Fibroblast of gingiva (primary cell): ENCODE results near the gene NCS1.
A peak's percentile ranks its signal among the peaks of the same experiment; 100 is the strongest.
"Not testable (repeated sequence)": the region's sequence is repeated elsewhere in the genome, so short reads cannot be mapped to it uniquely, and the experiment has no call there.

Experiments used
- DNase-seq: peaks from one replicate; pipeline ENCODE4 v3.0.0-alpha.2; 2011; ENCODE audit warnings: low read depth

NCS1 gene

DNA sequence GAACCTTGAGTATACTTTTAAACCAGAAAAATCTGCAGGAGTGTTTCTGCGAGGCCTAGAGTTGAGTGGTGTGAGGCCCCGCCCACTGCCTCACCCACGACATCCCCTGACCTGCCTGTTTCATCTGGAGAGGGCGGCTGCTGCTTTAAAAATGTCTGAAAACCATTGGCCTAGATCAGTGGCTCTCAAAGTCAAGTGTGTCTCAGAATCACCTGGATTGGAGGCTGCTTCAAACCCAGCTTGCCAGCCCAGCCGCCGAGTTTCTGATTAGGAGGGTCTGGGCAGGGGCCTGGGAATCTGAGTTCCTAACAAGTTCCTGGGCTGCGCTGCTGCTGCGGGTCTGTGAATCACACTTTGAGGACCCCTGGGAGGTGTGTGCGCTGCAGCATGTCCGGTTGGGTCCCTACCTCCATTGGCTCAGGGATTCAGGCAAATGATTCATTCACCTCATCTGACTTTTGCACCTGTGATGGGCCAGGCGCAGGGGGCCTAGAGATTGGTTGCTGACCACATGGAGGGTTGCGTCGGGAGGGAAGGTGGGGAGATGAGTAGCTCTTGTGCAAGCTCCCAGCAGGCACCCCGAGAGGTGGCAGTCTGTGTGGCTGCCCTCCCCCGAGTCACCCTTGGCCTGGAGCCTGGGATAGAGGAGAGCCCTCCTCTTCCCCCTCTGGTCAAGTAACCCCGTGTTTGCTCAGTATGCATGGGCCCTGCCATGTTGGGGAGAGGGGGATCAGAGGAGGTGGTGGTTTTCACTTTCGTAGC is 65.7 kb downstream of the NCS1 start:
- no peak for DNase-seq

DNA sequence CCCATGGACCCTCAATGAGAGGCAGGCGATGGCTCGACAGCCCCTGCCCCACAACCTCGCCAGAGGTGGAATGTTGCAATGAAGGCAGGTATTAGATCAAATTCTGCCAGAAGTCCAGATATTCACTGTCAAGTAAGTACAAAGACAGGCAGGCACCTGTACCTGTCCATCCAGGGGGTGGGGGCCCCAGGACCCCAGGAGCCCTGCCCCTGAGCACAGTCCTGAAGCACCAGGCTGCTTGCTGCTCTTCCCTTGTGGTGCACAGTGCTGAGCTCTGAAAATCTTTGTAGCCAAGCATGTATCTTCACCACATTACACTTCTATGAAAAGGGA is 67.1 kb downstream of the NCS1 start:
- DNase-seq = no peak

GRCh38 chr9:130239741-130240241 is 67.6 kb downstream of the NCS1 start:
- DNase-seq = no peak

GRCh38 chr9:130240410-130241197 is 68.4 kb downstream of the NCS1 start:
- DNase-seq = peak; percentile 50

DNA sequence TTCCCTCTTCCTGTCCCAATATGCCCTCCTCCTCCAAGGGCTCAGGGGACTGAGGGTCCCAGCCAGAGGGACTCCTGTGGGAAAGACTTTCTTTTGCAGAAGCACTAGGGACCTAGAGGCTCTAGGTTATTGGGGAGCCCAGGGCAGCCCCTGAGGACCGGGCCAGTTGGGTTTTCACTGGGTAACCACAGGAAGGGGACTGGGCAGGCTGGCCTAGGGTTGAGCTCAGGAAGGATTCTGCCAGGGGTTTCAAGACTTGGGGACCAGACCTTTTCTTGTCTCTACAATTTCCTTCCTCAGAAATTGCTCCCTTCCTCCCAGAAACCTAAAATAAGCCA is 69.0 kb downstream of the NCS1 start:
- no peak for DNase-seq

GRCh38 chr9:130242270-130243014 is 70.2 kb downstream of the NCS1 start:
- no peak for DNase-seq

DNA sequence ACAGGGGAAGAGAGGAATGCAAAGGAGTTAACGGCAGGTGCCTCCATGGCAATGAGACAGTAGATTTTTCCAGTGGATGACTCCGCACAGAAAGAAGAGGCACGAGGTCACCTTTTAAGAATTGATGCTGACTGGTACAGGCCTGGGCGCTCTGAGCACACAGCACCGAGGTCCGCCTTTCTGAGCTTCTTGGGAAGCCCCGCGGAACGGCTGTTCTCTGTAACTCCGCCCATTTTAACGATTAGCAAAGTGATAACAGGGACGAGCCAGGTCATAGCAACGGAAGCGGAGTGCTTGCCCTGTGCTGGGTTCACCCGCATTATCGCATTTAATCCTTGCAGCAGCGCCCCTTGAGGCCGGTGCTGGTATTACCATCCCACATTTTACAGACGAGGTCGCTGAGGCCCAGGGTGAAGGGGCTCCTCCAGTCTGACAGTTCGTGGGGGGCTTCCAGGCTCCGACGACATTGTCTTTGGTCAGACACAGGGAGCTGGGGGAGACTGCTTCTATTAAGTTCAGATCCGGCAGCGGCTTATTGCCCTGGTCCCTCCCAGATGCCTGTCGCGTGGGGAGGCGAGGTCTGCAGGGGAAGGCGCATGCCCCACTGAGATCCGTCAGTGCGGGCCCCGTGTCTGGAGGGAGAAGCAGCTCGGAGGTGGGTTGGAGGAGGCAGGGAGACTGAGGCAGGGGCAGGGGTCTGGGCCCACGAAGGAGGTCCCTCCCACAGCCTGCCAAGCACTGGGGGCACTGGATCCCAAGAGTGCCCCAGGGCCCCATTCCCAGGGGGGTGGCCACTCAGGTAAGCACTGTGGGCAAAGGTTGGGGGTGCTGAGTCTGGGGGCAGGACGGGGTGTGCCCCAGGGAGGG is 71.0 kb downstream of the NCS1 start:
- DNase-seq = no peak

- DNase-seq = no peak
Observed at GRCh38 chr9:130243882-130244170, 71.6 kb downstream of the NCS1 start.

GRCh38 chr9:130244548-130245165 is 72.5 kb downstream of the NCS1 start:
- DNase-seq = no peak

DNA sequence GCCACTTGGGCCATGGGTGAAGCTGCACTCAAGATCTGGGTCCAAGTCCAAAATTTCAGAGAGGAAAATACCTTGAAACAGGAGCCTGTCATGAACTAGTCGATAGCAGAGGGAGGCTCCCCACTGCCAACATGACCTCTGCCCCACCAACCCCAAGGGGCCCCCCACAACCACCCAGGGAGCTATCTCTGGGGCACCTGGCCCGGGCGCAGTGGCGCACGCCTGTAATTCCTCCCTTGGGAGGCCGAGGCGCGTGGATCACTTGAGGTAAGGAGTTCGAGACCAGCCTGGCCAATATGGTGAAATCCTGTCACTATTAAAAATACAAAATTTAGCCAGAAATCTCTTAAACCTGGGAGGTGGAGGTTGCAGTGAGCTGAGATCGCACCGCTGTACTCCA is 73.3 kb downstream of the NCS1 start:
- DNase-seq = no peak

- no peak for DNase-seq
Observed at GRCh38 chr9:130246126-130246525, 73.9 kb downstream of the NCS1 start.

GRCh38 chr9:130254747-130255630 is 82.8 kb downstream of the NCS1 start:
- DNase-seq = no peak

DNA sequence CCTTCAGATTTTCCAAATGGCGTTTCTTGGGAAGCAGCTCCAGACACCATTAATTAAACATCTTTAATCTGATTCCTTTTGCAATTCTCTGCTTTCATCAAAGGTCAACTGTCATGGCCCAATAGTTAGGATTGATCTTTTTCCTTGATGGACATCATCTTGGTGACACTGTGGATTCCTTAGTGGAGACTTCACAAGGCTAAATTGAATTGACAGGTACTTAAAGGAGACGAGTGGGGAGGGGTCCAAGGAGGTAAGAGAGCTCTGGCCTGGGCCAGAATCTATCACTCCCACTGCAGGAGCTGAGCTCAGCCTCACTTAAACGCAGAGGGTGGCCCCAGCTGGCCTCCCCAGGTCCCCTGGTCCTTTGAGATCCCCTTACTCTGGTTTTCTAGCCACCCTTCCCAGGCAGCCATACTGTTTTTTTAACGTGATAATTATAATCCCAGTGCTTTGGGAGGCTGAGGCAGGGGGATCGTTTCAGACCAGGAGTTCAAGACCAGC is 83.5 kb downstream of the NCS1 start:
- DNase-seq = no peak

GRCh38 chr9:130256644-130257043 is 84.4 kb downstream of the NCS1 start:
- no peak for DNase-seq

DNA sequence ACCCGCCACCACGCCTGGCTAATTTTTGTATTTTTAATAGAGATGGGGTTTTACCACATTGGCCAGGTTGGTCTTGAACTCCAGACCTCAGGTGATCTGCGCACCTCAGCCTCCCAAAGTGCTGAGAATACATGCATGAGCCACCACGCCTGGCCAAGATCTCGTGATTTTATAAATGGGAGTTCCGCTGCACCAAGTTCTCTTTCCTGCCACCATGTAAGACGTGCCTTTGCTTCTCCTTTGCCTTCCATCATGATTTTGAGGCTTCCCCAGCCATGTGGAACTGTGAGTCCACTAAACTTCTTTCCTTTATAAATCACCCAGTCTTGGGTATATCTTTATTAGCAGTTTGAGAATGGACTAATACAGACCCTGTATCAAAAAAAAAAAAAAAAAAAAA is 85.9 kb downstream of the NCS1 start:
- not testable (repeated sequence) for DNase-seq

GRCh38 chr9:130259044-130259443 is 86.8 kb downstream of the NCS1 start:
- no peak for DNase-seq

GRCh38 chr9:130260816-130261765 is 88.9 kb downstream of the NCS1 start:
- no peak for DNase-seq

DNA sequence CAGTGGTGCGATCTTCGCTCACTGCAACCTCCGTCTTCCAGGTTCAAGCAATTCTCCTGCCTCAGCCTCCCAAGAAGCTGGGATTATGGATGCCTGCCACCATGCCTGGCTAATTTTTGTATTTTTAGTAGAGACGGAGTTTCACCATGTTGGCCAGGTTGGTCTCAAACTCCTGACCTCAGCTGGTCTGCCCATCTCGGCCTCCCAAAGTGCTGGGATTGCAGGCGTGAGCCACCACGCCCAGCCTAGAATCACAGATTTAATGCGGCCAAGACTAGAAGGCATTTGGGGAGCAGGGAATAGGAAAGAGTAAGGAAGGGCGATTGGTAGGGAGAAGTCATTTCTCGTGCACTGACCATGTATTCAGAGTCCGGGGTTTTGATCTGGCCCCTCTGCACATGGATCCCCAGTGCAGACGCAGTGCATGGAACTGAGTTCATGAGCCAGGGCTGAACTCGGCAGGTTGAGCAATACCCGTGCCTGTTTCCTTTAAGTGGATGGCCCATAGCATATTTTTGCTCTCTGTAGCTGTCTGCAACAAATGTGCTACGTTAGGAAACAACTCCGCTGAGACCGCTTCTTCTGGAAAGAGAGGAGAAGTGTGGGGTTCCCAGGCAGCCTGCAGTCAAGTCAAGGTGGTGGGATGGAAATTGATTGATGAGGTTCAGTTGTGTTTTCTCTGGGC is 90.0 kb downstream of the NCS1 start:
- DNase-seq = no peak

GRCh38 chr9:130262771-130263170 is 90.6 kb downstream of the NCS1 start:
- DNase-seq = no peak
